HG02981 (cell line): ENCODE data around the gene RDH16.
"Not testable (repeated sequence)": the region's sequence is repeated elsewhere in the genome, so short reads cannot be mapped to it uniquely, and the experiment has no call there.

Source experiments
- ATAC-seq: cut with Tn5 transposase; IDR thresholded peaks from one replicate; pipeline ENCODE4 v1.9.1; 2021; ENCODE audit warnings: mild to moderate bottlenecking, moderate library complexity; ENCODE audit not compliant: unreplicated experiment

The RDH16 gene

DNA sequence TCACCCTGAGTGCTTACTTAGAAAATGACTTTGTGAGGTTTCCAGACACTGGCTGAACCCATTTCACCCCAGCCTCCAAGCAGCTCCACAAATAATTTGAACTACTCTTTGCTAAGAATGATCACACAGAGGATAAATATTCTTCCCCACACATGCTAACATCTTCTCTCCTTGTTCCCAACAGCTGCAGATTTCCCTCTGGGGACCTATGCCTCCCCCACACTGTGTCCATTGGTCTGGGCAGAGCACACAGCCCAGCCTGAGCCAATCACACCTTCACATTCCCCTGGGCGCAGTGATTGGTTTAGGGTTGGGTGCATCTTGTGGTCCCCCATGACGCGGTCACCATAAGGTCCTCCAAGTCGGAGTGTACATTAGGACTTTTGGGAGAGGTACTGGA lies 30.1 kb downstream of the RDH16 start:
- no peak for ATAC-seq

DNA sequence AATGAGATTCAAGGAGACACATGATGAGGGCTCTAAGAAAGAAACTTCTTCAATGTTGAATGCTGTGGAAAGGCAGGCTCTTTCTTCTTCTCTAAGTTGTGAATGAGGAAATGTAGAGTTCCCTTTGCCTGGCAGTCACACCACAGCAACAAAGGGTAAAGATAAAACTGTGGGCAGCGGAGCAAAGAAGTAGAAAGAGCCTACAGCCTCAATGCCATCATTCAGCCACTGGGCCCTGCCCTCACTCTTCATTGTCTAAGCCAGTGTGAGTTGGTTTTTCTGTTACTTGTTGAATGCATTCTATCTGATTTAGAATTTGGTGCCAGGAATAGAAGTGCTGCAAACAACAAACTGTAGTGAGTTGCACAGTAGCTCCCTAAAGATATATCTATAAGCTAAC lies 35.4 kb downstream of the RDH16 start:
- no peak for ATAC-seq

DNA sequence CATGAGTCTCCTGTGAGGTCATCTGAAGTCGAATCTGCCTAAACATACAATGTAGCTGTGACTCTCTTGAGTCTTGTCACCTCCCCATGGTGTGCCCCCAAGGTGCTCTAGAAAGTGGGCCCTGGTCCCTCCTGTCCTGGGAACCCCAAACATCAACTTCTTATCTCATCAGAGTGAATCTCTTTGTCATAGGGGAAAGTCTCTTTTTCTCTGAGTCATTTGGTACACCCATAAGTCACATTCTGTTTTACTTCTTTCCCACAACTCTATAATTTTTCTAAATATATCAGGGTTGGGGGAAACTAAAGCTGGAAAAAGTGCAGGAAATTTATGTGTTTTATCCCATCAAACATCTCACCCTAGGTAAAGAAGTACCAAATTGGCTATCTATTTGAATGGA lies 36.1 kb downstream of the RDH16 start:
- ATAC-seq: no peak

DNA sequence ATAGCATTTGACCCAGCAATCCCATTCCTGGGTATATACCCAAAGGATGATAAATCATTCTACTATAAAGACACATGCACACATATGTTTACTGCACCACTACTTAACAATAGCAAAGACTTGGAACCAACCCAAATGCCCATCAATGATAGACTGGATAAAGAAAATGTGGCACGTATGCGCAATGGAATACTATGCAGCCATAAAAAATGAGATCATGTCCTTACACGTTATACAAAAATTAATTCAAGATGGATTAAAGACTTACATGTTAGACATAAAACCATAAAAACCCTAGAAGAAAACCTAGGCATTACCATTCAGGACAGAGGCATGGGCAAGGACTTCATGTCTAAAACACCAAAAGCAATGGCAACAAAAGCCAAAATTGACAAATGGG lies 39.3 kb downstream of the RDH16 start:
- not testable (repeated sequence) for ATAC-seq

DNA sequence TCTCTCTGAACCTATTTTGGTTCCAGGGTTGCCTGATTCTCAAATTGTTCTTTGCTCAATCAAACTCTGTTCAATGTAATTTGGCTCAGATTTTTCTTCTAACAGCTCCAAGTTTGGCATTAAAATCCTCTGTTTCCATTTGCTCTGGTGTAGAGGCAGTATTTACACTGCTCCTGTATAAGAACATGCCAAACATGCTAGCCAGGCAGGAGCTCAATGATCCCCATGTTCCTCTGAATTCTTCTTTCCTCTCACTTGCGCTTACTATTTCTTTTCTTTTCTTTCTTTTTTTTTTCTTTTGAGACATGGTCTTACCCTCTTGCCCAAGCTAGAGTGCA lies 40.4 kb downstream of the RDH16 start:
- ATAC-seq: no peak

DNA sequence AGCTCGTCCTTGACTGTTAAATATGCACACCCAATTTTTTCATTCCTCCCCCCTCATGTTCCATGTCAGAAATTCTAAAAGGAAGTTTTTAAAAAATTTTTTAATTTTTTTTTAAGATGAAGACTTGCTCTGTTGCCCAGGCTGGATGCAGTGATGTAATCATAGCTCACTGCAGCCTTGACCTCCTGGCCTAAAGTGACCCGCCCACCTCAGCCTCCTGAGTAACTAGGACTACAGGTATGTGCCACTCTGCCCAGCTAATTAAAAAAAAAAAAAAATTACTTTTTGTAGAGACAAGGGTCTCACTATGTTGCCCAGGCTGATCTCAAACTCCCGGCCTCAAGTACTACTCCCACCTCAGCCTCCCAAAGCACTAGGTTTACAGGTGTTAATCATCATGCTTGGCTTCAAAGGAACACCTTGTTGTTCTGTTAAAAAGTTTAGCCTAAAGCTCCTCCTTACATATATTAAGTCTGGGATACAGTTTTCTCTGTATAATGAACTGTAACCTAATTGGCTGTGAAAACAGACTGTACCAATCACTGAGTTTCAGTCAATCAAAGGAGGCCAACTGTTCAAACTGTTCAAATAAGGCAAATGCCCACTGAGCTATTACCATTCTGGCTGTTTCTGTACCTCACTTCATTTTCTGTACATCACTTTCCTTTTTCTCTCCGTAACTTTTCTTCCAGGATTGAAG lies 41.0 kb downstream of the RDH16 start:
- no peak for ATAC-seq

DNA sequence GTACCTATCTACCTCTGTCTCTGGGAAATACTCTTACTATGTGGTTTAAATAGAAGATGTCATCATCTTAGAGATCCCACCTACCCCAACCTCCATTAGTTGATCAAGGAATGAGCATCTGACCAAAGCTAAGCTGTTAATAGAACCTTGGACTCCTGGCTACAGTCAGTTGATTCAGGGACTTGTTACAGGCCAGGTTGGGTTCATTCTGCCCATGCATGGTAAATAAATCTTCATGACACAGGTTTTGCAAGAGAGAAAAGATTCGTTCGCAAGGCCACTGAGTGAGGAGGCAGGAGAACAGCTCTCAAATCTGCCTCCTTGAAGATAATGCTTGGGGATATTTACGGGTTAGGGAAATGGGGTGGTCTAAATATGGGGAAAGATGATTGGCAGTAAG lies 42.7 kb downstream of the RDH16 start:
- no peak for ATAC-seq

DNA sequence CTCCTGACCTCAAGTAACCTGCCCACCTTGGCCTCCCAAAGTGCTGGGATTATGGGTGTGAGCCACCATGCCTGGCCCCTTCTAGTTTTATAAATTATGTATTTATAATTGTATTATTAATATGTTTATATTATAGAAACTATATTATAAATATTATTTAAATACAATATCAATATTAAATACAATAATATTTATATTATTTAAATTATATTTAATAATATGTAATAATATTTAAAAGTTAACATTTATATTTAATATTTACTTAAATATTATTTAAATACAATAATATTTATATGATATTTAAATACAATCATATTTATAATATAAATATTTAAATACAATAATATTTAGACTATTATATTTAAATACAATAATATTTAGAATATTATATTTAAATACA lies 43.2 kb downstream of the RDH16 start:
- no peak for ATAC-seq

DNA sequence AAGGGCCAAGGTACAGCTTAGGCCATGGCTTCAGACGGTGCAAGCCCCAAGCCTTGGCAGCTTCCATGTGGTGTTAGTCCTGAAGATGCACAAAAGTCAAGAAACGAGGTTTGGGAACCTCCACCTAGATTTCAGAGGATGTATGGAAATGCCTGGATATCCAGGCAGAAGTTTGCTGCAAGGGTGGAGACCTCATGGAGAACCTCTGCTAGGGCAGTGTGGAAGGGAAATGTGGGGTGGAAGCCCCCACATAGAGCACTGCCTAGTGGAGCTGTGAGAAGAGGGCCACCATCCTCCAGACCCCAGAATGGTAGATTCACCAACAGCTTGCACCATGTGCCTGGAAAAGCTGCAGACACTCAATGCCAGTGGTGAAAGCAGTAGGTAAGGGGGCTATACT lies 48.0 kb downstream of the RDH16 start:
- not testable (repeated sequence) for ATAC-seq

DNA sequence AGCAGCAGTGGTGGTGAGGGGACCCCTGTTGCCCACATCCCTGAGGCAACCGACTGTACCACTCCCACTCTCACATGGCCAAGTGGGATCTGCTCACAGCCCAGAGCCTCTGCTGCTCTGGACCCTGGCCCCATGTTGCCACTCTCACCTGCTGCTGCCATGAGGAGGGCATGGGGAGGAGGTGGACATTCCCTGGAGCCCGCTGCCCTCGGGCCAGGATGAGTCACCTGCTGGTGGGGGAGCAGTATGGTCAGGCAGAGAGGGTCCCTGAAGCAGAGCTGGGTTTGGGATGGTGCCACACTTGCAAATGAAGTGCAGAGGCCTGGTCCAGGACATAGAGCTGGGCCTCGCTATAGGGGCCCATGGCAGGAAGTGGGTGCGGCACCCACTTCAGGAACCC lies 49.3 kb downstream of the RDH16 start:
- ATAC-seq: no peak

DNA sequence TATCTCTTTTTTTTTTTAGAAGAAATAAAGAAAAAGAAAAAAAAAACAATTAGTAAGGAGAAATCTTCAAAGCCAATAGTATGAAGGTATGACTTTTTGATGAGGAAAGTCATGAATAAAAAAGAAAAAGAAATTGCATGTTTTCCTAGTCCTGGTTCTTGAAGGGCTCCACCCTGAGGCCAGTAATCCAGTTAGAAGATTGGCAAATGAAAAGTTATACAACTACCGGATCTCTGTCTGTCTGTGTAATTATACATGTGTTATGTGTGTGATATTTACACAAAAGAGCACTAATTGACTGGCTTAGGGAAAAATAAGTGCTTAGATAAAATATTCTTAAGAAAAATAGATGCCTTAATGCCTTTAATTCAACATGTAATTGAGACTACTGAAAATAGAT lies 51.6 kb downstream of the RDH16 start:
- no peak for ATAC-seq

DNA sequence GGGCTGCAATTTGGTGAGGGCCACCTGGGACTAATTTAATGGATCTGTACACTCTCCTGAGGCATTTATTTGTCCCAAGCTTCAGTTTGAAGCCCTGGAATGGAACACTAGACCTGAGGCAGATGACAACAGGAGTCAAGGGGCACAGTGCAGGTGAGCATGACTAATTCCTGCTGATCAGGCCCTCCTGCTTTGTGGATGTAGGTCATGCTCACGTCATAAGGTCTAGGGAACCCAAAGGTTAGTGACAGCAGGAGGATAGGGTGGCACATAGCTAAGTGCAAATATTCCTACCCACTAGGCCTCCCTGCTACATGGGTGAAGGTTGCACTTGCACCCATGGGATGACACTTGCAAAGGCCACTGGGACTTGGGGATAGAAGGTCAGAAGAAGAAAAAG lies 54.0 kb downstream of the RDH16 start:
- no peak for ATAC-seq
